ENCODE data around the gene CDH4.

The CDH4 gene

DNA sequence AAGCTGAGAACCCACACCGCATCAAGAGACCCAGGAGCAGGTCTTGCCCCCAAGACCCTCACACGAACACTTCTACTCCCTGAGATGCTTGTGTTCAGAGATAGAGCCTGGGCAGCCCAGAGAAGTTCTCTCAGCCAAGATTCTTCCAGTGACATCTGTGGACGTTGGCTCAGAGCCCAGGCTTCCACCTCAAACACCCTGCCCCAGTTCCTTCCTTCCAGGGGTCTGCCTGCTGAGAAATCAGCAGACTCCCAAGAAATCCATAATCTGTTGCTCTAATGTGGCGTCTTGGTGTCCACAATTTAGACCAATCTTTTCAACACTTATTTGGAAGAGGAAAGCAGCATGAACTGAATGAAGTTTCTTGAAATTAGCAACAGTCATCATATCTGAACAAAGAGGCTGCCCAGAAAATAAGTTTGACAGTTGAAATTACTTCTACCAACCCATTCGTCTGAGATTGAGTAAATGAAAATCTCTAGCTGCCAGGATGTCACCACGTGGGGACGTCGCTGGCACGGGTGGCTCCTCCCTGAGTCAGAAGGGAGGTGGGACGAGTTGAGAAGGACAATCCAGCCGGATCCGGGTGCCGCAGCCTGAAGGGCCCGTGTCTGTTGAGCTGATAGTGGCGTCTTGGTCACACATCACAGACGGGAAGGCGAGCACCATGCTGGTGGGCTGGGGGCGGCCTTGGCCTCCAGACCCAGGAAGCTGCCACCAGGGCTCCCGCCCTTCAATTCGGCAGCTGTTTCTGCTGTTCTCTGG lies 412.7 kb downstream of the CDH4 start:
- TF ChIP-seq CTCF (conservative IDR thresholded peaks at IDR 0.05; ENCODE audit: low read depth), result no peak
- no peak overlapping the region for H3K27ac ChIP-seq
- ChIA-PET POLR2A (ENCODE audit: low non-redundant PET) (no interaction called here), CTCF (interaction anchor here (0.6 kb wide), 2 partner anchors 35 to 87 kb away, joined by 3 read pairs; no protein-coding TSS in a partner anchor)
- no peak for DNase-seq (ENCODE audit: low spot score)

GRCh38 chr20:61665528-61666470 lies 413.7 kb downstream of the CDH4 start:
- CTCF ChIA-PET, result interaction anchor here (0.6 kb wide), 5 partner anchors 36 to 237 kb away, joined by 3 to 5 read pairs (median 3); no protein-coding TSS in a partner anchor
- no peak for TF ChIP-seq CTCF (conservative IDR thresholded peaks at IDR 0.05; ENCODE audit: low read depth)
- POLR2A ChIA-PET (ENCODE audit: low non-redundant PET), result no interaction called here
- DNase-seq (ENCODE audit: low spot score), result no peak
- no peak overlapping the region for H3K27ac ChIP-seq

GRCh38 chr20:61666471-61666832 lies 414.4 kb downstream of the CDH4 start:
- H3K27ac ChIP-seq, result no peak overlapping the region
- DNase-seq (ENCODE audit: low spot score), result no peak
- ChIA-PET POLR2A (ENCODE audit: low non-redundant PET) (no interaction called here), CTCF (interaction anchor here (0.6 kb wide), 3 partner anchors 182 to 237 kb away, joined by 3 to 5 read pairs (median 3); no protein-coding TSS in a partner anchor)
- TF ChIP-seq CTCF (conservative IDR thresholded peaks at IDR 0.05; ENCODE audit: low read depth), result no peak

DNA sequence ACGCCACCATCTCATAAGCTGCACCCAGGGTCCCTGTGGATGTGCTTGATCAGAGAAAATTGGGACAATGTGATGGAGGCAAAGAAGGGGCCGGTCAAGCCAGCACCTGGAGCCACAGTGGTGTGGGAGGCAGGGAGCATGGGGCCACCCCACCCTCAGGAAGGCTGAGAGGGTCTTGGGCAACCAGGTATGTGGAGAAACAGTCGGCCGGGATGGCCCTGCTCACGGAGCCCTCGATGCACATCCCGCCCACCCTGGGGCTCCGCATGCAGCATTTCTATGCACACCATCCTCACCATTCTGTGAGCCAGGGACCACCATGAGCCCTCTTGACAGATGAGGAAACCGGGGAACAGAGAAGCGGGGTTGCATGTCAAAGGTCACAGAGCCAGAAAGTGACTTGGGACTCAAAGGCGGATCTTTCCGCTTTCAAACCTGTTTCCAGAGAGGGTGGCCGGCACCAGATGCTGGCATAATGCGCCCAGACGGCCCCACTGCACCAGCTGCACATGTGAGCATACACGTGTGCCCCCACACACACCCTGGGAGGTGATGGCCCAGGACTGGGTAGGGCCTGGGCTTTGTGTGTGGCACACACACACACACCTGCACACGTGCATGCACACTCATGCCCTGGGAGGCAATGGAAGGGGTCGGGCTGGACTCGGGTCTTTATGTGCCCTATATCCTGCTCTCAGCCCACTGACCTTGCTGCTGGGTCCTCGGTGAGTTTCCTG lies 415.2 kb downstream of the CDH4 start:
- POLR2A ChIA-PET (ENCODE audit: low non-redundant PET), result no interaction called here
- CTCF ChIA-PET, result no interaction called here
- no peak for DNase-seq (ENCODE audit: low spot score)
- TF ChIP-seq CTCF (conservative IDR thresholded peaks at IDR 0.05; ENCODE audit: low read depth), result no peak
- no peak overlapping the region for H3K27ac ChIP-seq

DNA sequence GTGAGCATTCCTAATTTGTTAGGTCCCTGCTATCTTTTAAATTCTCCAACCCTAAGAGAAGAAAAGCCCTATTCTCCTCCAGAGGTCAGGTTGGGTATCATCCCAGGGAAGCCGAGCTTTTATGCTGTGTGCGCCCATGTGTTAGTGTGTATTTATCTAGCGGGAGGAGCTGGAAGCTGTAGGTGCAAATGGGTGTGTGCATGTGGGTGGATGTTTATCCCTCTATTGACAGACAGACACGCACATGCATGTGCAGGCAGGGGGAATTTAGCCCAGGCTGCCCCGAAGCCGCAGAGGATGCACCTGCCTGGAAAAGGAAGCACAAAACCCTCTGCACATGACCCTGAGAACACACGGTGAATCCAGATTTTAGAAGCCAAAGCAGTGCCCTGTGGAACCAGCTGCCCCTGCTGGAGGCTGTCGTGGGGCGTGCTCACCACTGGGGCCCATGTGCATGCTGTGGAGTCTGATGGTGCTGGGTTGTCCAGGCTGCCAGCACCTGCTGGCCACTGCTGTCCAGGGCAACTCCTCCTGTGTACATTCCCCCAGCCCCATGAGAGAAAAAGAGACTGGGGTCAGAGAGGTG lies 416.1 kb downstream of the CDH4 start:
- DNase-seq (ENCODE audit: low spot score), result no peak
- ChIA-PET POLR2A (ENCODE audit: low non-redundant PET) (no interaction called here), CTCF (interaction anchor here (0.6 kb wide), 1 partner anchor 510 kb away, joined by 3 read pairs; no protein-coding TSS in a partner anchor)
- H3K27ac ChIP-seq, result no peak overlapping the region
- no peak for TF ChIP-seq CTCF (conservative IDR thresholded peaks at IDR 0.05; ENCODE audit: low read depth)
